Neural cell (in vitro differentiated cells): ENCODE measurements around the gene LIPM. TPM values are rescaled to one million over a fixed set of nuclear protein-coding genes. Genes with fewer than 3 reads are reported as not detected.
A peak's percentile ranks its signal among the peaks of the same experiment; 100 is the strongest.

Source experiments
- H2AFZ ChIP-seq: fragments of 200-600, 300-800 bp; sonication (generic), shearing (Covaris generic); 2 replicates; pipeline ENCODE4 v1.6.0; 2014; ENCODE audit warnings: low read depth, mild to moderate bottlenecking, antibody characterized with exemption, low read length, moderate library complexity
- H3F3A ChIP-seq: fragments of 200-600 bp; shearing (Covaris generic); 2 replicates; pipeline ENCODE4 v1.6.1; 2016; ENCODE audit warnings: mild to moderate bottlenecking, moderate library complexity, mixed read lengths, antibody characterized with exemption, low read length; ENCODE audit not compliant: insufficient read depth, poor library complexity, severe bottlenecking
- H3K27ac ChIP-seq: fragments of 200-600, 300-800 bp; sonication (generic), shearing (Covaris generic); 2 replicates; pipeline ENCODE4 v1.5.1; 2014; ENCODE audit warnings: mild to moderate bottlenecking, low read length, moderate library complexity
- H3K27me3 ChIP-seq: fragments of 300-800, 200-600 bp; sonication (generic), shearing (Covaris generic); 2 replicates; pipeline ENCODE4 v1.6.0; 2014; ENCODE audit warnings: mild to moderate bottlenecking, low read depth, low read length, moderate library complexity; ENCODE audit not compliant: insufficient read depth
- H3K36me3 ChIP-seq: fragments of 300-800, 200-600 bp; sonication (generic), shearing (Covaris generic); 2 replicates; pipeline ENCODE4 v1.5.1; 2014; ENCODE audit warnings: mild to moderate bottlenecking, antibody characterized with exemption, low read length, moderate library complexity; ENCODE audit not compliant: insufficient read depth
- H3K4me2 ChIP-seq: fragments of 300-800, 200-600 bp; sonication (generic), shearing (Covaris generic); 2 replicates; pipeline ENCODE4 v1.6.0; 2014; ENCODE audit warnings: mild to moderate bottlenecking, low read length
- H3K4me3 ChIP-seq: fragments of 300-800, 200-600 bp; sonication (generic), shearing (Covaris generic); 2 replicates; pipeline ENCODE4 v1.5.1; 2014; ENCODE audit warnings: mild to moderate bottlenecking, low read length, moderate library complexity
- H3K79me2 ChIP-seq: fragments of 200-600 bp; shearing (Covaris generic); replicated peaks from 2 replicates; pipeline ENCODE4 v1.6.0; 2014; ENCODE audit warnings: mild to moderate bottlenecking, low read length, moderate library complexity; ENCODE audit not compliant: insufficient read depth
- H3K9ac ChIP-seq: fragments of 300-800, 200-600 bp; sonication (generic), shearing (Covaris generic); 2 replicates; pipeline ENCODE4 v1.6.1; 2016; ENCODE audit warnings: mild to moderate bottlenecking, low read length, mixed read lengths
- H3K9me2 ChIP-seq: fragments of 200-600 bp; shearing (Covaris generic); 2 replicates; pipeline ENCODE4 v1.6.1; 2016; ENCODE audit warnings: mild to moderate bottlenecking, low read length, mixed read lengths; ENCODE audit not compliant: insufficient read depth
- H3K9me3 ChIP-seq: fragments of 200-600, 300-800 bp; sonication (generic), shearing (Covaris generic); 2 replicates; pipeline ENCODE4 v1.6.1; 2016; ENCODE audit warnings: mild to moderate bottlenecking, mixed run types, low read length, moderate library complexity, mixed read lengths
- H4K20me1 ChIP-seq: fragments of 200-600 bp; shearing (Covaris generic); 2 replicates; pipeline ENCODE4 v1.6.1; 2016; ENCODE audit warnings: mild to moderate bottlenecking, mixed run types; ENCODE audit not compliant: insufficient read depth
- CTCF ChIP-seq: fragments of 450-650 bp; IDR thresholded peaks from 2 replicates; pipeline ENCODE4 v1.5.1; 2014; ENCODE audit warnings: antibody characterized with exemption, mild to moderate bottlenecking, moderate library complexity; ENCODE audit not compliant: poor library complexity, severe bottlenecking
- EP300 ChIP-seq: fragments of 450-650 bp; conservative IDR thresholded peaks from 2 replicates; pipeline ENCODE4 v1.6.1; 2014; ENCODE audit warnings: antibody characterized with exemption, mild to moderate bottlenecking, moderate library complexity; ENCODE audit not compliant: poor library complexity, severe bottlenecking
- EZH2 ChIP-seq: fragments of 200-600, 300-800 bp; shearing (Covaris generic), sonication (generic); IDR thresholded peaks from 2 replicates; pipeline ENCODE4 v1.6.1; 2014; ENCODE audit warnings: antibody characterized with exemption, low read length, borderline replicate concordance, mild to moderate bottlenecking; ENCODE audit not compliant: insufficient read depth, poor library complexity, severe bottlenecking
- MXI1 ChIP-seq: fragments of 450-650 bp; conservative IDR thresholded peaks from 2 replicates; pipeline ENCODE4 v1.6.1; 2014; ENCODE audit warnings: antibody characterized with exemption, mild to moderate bottlenecking; ENCODE audit not compliant: poor library complexity, severe bottlenecking
- POLR2AphosphoS5 ChIP-seq: IDR thresholded peaks from 2 replicates; pipeline ENCODE4 v1.6.1; 2012
- RAD21 ChIP-seq: fragments of 450-650 bp; conservative IDR thresholded peaks from 2 replicates; pipeline ENCODE4 v1.6.1; 2014; ENCODE audit warnings: antibody characterized with exemption, mild to moderate bottlenecking, moderate library complexity
- REST ChIP-seq: IDR thresholded peaks from 2 replicates; pipeline ENCODE4 v1.6.1; 2012; ENCODE audit warnings: borderline replicate concordance
- SMC3 ChIP-seq: fragments of 450-650 bp; conservative IDR thresholded peaks from 2 replicates; pipeline ENCODE4 v1.6.1; 2014; ENCODE audit warnings: antibody characterized with exemption, mild to moderate bottlenecking, moderate library complexity; ENCODE audit not compliant: poor library complexity
- TAF1 ChIP-seq: IDR thresholded peaks from 2 replicates; pipeline ENCODE4 v1.6.1; 2012; ENCODE audit warnings: low read depth
- polyA plus RNA-seq: library from polyadenylated mRNA; depleted of rRNA; stranded (reverse); fragments of >200 nt; gene quantifications from 2 replicates; pipeline ENCODE4 v1.2.3, GENCODE V29; 2014

LIPM gene
- polyA plus RNA-seq, 1 donor from 2014 or later, result not detected

GRCh38 chr10:88833156-88833555 lies 30.6 kb downstream of the LIPM start:
- H3F3A ChIP-seq, result no peaks in the 10 kb centered on the region
- no peaks in the 10 kb centered on the region for H3K79me2 ChIP-seq
- H3K9me2 ChIP-seq, result no peaks in the 10 kb centered on the region
- no peaks in the 10 kb centered on the region for H4K20me1 ChIP-seq
- no peaks in the 10 kb centered on the region for H3K9me3 ChIP-seq
- H3K36me3 ChIP-seq, result no peaks in the 10 kb centered on the region
- H3K9ac ChIP-seq, result peak overlapping the region; percentile 27
- H3K4me2 ChIP-seq, result no peak overlapping the region
- H3K27me3 ChIP-seq, result no peaks in the 10 kb centered on the region
- peak overlapping the region; percentile 55 for H3K27ac ChIP-seq
- no peak overlapping the region for H2AFZ ChIP-seq
- H3K4me3 ChIP-seq, result no peak overlapping the region
- TF ChIP-seq TAF1 (no peak), POLR2AphosphoS5 (peak; percentile 65), EP300 (peak; percentile 80), RAD21 (no peak), SMC3 (no peak)

- H2AFZ ChIP-seq, result no peak overlapping the region
- H3K36me3 ChIP-seq, result no peaks in the 10 kb centered on the region
- no peaks in the 10 kb centered on the region for H3K9me2 ChIP-seq
- H3K9me3 ChIP-seq, result no peaks in the 10 kb centered on the region
- no peak overlapping the region for H3K4me3 ChIP-seq
- no peaks in the 10 kb centered on the region for H3K27me3 ChIP-seq
- no peak overlapping the region for H3K4me2 ChIP-seq
- H3F3A ChIP-seq, result no peaks in the 10 kb centered on the region
- H3K27ac ChIP-seq, result no peak overlapping the region
- no peaks in the 10 kb centered on the region for H4K20me1 ChIP-seq
- no peak for TF ChIP-seq POLR2AphosphoS5
- TF ChIP-seq EZH2, result no peak
- TF ChIP-seq MXI1, result no peak
- TF ChIP-seq EP300, result no peak
- no peak for TF ChIP-seq RAD21
- TF ChIP-seq SMC3, result no peak
- TF ChIP-seq TAF1, result no peak
- TF ChIP-seq REST, result no peak
- no peak for TF ChIP-seq CTCF
- H3K9ac ChIP-seq, result no peak overlapping the region
- no peaks in the 10 kb centered on the region for H3K79me2 ChIP-seq
Measured at GRCh38 chr10:88833723-88834122, 31.2 kb downstream of the LIPM start.
